Kidney (tissue), 14 donors: ENCODE results near the gene MC5R. TPM values are rescaled to one million over a fixed set of nuclear protein-coding genes. Genes with fewer than 3 reads are reported as not detected.
A peak's percentile ranks its signal among the peaks of the same experiment; 100 is the strongest.

Experiments used
- DNase-seq, 5 donors: peaks; one replicate each; pipeline ENCODE4 v3.0.0-alpha.2; 2013 to 2020
- FAIRE-seq: peaks from 2 replicates; lab custom pipeline; 2012; peaks lifted over from hg19 to GRCh38; lab: Jason Lieb, UNC
- H3K27ac ChIP-seq, 2 donors: one replicate each; pipeline ENCODE4 v1.7.0; 2013; ENCODE audit warnings: low read depth in 2 of 2, low read length in 2 of 2, inconsistent platforms in 1 of 2
- H3K27me3 ChIP-seq: one replicate; pipeline ENCODE4 v1.7.1; 2013; ENCODE audit warnings: low read length, inconsistent platforms; ENCODE audit not compliant: control insufficient read depth, insufficient read depth
- H3K36me3 ChIP-seq, 3 donors: one replicate each; pipeline versions ENCODE4 v1.7.0 to v1.7.1; 2013; ENCODE audit warnings: low read length in 3 of 3, control low read depth in 1 of 3, inconsistent platforms in 1 of 3; ENCODE audit not compliant: insufficient read depth in 3 of 3, control insufficient read depth in 2 of 3
- H3K4me1 ChIP-seq, 3 donors: one replicate each; pipeline versions ENCODE4 v1.7.0 to v1.7.1; 2013; ENCODE audit warnings: low read length in 3 of 3, inconsistent platforms in 1 of 3, low read depth in 1 of 3; ENCODE audit not compliant: control insufficient read depth in 2 of 3, insufficient read depth in 2 of 3
- H3K4me3 ChIP-seq, 3 donors: one replicate each; pipeline versions ENCODE4 v1.7.0 to v1.8.1; 2013; ENCODE audit warnings: low read length in 3 of 3, control low read depth in 1 of 3, inconsistent platforms in 1 of 3
- H3K9ac ChIP-seq, 3 donors: one replicate each; pipeline versions ENCODE4 v1.7.0 to v1.7.1; 2013; ENCODE audit warnings: low read length in 3 of 3, control low read depth in 1 of 3, inconsistent platforms in 1 of 3
- H3K9me3 ChIP-seq, 3 donors: one replicate each; pipeline versions ENCODE4 v1.7.0 to v1.7.1; 2013; ENCODE audit warnings: low read length in 3 of 3, control low read depth in 1 of 3, inconsistent platforms in 1 of 3; ENCODE audit not compliant: control insufficient read depth in 2 of 3, insufficient read depth in 1 of 3
- intact Hi-C: fragments of 100-400 bp; cut with DNase I; formaldehyde crosslinking; loops from one replicate; pipeline ENCODE4 v1.11.1; 2022
- polyA plus RNA-seq: library from polyadenylated mRNA; stranded (reverse); fragments of 350-450 nt; fragmentation: Illumina TruSeq; extraction: RNeasy Lipid Tissue Mini Kit (QIAGEN cat#74804); gene quantifications from one replicate; pipeline ENCODE4 v1.2.3, GENCODE V29; 2014; ENCODE audit warnings: low read depth, low replicate concordance; ENCODE audit not compliant: insufficient read depth
- total RNA-seq: library from RNA; stranded (reverse); fragmentation: NEBNext Ultra II Directional; extraction: Animal tissue kit (Norgen Biotek cat#: 25700); gene quantifications from one replicate; pipeline ENCODE4 v1.2.1, GENCODE V29; 2021
- TF ChIP-seq, protein P1 (sequence below): IDR thresholded peaks from 3 replicates; pipeline ENCODE4 v1.5.1; 2012; ENCODE audit warnings: mild to moderate bottlenecking, moderate library complexity, borderline replicate concordance; ENCODE audit not compliant: insufficient read depth; ENCODE audit errors: extremely low read depth
- donor health status: control.
- donor health status: control.
- donor health status: control.
- donor health status: control.
- donor health status: control.
- donor health status: DM: yes; HTN: yes; CAD: no.
- donor health status: Normal renal cell carcinoma (clear cell type).

The MC5R gene
- total and polyA plus RNA-seq, 2 donors from 2014 or later, result not detected

DNA sequence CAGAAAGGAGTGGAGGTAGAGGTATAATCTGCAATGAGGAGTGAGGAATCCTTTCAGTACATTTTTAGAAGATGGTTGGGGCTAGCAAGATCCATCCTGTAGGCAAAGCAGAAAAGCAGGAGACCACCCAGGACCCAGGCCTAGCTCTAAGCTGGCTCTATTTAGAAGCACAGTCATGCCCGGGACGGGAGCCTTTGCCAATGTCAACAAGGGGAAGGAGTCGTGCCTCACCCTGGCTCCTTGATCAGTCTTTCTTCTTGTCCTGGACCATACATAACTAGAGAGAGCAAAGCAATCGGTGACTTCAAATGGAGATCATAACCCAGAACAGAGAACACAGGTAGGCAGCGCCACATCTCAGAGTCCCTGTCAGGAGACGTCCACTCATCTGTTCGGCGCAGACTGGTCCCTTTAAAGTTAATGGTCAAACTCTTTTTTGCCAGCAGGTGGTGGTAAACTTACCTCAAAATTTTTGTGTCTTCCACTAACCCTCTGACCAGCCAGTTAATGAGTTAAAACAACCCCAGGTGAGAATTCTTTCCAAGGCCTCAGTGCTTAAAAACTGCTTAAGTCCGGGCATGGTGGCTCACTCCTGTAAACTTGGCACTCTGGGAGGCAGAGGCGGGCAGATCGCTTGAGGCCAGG, 8.0 kb downstream of the MC5R start:
- no peaks in the 10 kb centered on the region for H3K9me3 ChIP-seq
- H3K9ac ChIP-seq, result no peak overlapping the region
- intact Hi-C loops, result no loop called here
- TF ChIP-seq, protein P1, sequence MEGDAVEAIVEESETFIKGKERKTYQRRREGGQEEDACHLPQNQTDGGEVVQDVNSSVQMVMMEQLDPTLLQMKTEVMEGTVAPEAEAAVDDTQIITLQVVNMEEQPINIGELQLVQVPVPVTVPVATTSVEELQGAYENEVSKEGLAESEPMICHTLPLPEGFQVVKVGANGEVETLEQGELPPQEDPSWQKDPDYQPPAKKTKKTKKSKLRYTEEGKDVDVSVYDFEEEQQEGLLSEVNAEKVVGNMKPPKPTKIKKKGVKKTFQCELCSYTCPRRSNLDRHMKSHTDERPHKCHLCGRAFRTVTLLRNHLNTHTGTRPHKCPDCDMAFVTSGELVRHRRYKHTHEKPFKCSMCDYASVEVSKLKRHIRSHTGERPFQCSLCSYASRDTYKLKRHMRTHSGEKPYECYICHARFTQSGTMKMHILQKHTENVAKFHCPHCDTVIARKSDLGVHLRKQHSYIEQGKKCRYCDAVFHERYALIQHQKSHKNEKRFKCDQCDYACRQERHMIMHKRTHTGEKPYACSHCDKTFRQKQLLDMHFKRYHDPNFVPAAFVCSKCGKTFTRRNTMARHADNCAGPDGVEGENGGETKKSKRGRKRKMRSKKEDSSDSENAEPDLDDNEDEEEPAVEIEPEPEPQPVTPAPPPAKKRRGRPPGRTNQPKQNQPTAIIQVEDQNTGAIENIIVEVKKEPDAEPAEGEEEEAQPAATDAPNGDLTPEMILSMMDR, result no peak
- FAIRE-seq (no peak), DNase-seq (peak in 2 of 5 donors; percentile 34 to 36)
- no peaks in the 10 kb centered on the region for H3K36me3 ChIP-seq
- H3K27me3 ChIP-seq, result no peaks in the 10 kb centered on the region
- H3K4me3 ChIP-seq, result no peak overlapping the region
- no peaks in the 10 kb centered on the region for H3K4me1 ChIP-seq
- no peak overlapping the region for H3K27ac ChIP-seq

DNA sequence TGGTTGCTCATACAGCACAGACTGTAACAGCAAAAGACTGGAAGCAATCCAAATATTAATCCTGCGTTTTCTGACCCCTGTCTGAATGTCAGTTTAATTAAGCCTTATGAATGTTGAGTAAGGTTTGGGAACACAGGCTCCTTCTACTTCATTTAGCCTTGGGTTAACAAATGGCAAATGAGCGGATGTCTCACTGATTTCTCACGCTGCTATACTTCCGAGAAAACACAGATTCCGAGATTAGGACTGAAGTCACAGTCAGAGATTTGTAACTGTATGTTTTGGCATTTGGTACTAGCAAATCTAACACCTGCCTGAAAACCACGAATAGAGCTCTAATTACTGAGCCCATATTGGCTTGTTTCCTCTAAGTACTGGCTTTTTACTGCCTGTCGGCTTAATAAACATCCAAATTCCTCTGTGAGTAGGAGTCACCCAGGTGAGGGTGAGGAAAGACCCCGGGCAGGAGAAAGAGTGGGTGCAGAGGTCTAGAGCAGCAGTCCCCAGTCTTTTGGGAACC, 10.6 kb downstream of the MC5R start:
- FAIRE-seq, result no peak
- intact Hi-C loops, result no loop called here
- DNase-seq, result peak in 2 of 5 donors; percentile 19 to 66

DNA sequence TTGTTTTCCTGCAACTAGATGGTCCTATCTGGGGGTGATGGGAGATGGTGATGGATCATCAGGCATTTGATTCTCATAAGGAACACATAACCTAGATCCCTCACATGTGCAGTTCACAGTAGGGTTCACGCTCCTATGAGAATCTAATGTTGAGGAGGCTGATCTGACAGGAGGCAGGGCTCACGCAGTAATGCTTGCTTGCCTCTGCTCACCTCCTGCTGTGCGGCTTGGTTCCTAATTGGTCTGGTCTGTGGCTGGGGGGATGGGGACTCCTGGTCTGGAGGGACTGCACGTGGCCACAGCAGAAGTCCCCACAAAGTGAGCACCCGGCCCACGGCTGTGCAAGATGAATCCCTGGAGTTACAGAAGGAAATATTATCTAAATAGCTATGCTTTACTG, 11.3 kb downstream of the MC5R start:
- intact Hi-C loops, result no loop called here
- no peaks in the 10 kb centered on the region for H3K4me1 ChIP-seq
- H3K9ac ChIP-seq, result no peak overlapping the region
- no peak overlapping the region for H3K4me3 ChIP-seq
- no peak for FAIRE-seq
- no peaks in the 10 kb centered on the region for H3K9me3 ChIP-seq
- H3K27ac ChIP-seq, result no peak overlapping the region
- H3K27me3 ChIP-seq, result no peaks in the 10 kb centered on the region
- no peak for DNase-seq
- TF ChIP-seq, protein P1, result no peak
- no peaks in the 10 kb centered on the region for H3K36me3 ChIP-seq

More for the DNA sequence above, 10.6 kb downstream of the MC5R start:
- Histone ChIP-seq H3K36me3 (no peaks in the 10 kb centered on the region), H3K27me3 (no peaks in the 10 kb centered on the region), H3K9ac (no peak overlapping the region), H3K4me3 (no peak overlapping the region), H3K4me1 (no peaks in the 10 kb centered on the region), H3K27ac (no peak overlapping the region), H3K9me3 (no peaks in the 10 kb centered on the region)
- TF ChIP-seq, protein P1, result no peak
